ENCODE results near the gene DBR1. TPM values are rescaled to one million over a fixed set of nuclear protein-coding genes. Genes with fewer than 3 reads are reported as not detected.

Gene DBR1
- total and polyA plus RNA-seq, 2 experiments from 2014 or later, result 9.7 to 17.2 TPM

DNA sequence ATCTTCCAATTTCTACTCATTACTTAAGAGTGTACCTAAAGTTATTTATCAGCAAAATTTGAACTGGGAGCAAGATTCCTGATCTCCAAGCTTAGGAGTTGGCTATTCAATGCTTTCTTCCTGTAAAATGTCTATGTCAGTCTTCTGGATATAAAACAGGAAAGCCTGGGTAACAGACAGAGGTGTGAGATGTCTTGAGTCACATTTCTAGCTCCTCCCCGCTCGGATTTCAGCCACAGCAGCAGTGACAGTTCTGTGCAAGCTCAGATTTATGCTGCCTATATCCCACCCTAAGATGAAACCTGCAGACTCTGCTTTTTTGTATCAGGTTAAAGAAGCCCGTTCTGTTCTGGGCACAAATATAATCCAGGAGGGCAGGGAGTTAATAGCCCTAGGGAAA is 10.3 kb upstream of the DBR1 start:
- H2AFZ ChIP-seq, result no peak overlapping the region
- no peaks in the 10 kb centered on the region for H3K9me2 ChIP-seq (ENCODE audit: insufficient read depth)
- DNase-seq (ENCODE audit: low spot score), result no peak
- Mint-ChIP-seq H3K36me3 (ENCODE audit: low read depth) (peaks cover 4% of the 10 kb centered on the region; the same call in 2 of the 3 replicates), H3K27me3 (ENCODE audit: insufficient read depth, low read depth, poor library complexity) (peaks cover 2% of the 10 kb centered on the region), H3K4me1 (peaks cover 17% of the 10 kb centered on the region), H3K4me3 (no peak overlapping the region), H3K9me3 (no peaks in the 10 kb centered on the region), H3K27ac (no peak overlapping the region)
- ATAC-seq, result no peak
- H3K4me3 ChIP-seq, result no peak overlapping the region
- no peaks in the 10 kb centered on the region for H3K36me3 ChIP-seq (ENCODE audit: insufficient read depth)
- peaks cover 16% of the 10 kb centered on the region for H4K20me1 ChIP-seq (replicated peaks; ENCODE audit: insufficient read depth)
- peaks cover 24% of the 10 kb centered on the region for H3K79me2 ChIP-seq (replicated peaks; ENCODE audit: insufficient read depth)
- H3K4me2 ChIP-seq, result no peak overlapping the region
- TF ChIP-seq, protein P1, sequence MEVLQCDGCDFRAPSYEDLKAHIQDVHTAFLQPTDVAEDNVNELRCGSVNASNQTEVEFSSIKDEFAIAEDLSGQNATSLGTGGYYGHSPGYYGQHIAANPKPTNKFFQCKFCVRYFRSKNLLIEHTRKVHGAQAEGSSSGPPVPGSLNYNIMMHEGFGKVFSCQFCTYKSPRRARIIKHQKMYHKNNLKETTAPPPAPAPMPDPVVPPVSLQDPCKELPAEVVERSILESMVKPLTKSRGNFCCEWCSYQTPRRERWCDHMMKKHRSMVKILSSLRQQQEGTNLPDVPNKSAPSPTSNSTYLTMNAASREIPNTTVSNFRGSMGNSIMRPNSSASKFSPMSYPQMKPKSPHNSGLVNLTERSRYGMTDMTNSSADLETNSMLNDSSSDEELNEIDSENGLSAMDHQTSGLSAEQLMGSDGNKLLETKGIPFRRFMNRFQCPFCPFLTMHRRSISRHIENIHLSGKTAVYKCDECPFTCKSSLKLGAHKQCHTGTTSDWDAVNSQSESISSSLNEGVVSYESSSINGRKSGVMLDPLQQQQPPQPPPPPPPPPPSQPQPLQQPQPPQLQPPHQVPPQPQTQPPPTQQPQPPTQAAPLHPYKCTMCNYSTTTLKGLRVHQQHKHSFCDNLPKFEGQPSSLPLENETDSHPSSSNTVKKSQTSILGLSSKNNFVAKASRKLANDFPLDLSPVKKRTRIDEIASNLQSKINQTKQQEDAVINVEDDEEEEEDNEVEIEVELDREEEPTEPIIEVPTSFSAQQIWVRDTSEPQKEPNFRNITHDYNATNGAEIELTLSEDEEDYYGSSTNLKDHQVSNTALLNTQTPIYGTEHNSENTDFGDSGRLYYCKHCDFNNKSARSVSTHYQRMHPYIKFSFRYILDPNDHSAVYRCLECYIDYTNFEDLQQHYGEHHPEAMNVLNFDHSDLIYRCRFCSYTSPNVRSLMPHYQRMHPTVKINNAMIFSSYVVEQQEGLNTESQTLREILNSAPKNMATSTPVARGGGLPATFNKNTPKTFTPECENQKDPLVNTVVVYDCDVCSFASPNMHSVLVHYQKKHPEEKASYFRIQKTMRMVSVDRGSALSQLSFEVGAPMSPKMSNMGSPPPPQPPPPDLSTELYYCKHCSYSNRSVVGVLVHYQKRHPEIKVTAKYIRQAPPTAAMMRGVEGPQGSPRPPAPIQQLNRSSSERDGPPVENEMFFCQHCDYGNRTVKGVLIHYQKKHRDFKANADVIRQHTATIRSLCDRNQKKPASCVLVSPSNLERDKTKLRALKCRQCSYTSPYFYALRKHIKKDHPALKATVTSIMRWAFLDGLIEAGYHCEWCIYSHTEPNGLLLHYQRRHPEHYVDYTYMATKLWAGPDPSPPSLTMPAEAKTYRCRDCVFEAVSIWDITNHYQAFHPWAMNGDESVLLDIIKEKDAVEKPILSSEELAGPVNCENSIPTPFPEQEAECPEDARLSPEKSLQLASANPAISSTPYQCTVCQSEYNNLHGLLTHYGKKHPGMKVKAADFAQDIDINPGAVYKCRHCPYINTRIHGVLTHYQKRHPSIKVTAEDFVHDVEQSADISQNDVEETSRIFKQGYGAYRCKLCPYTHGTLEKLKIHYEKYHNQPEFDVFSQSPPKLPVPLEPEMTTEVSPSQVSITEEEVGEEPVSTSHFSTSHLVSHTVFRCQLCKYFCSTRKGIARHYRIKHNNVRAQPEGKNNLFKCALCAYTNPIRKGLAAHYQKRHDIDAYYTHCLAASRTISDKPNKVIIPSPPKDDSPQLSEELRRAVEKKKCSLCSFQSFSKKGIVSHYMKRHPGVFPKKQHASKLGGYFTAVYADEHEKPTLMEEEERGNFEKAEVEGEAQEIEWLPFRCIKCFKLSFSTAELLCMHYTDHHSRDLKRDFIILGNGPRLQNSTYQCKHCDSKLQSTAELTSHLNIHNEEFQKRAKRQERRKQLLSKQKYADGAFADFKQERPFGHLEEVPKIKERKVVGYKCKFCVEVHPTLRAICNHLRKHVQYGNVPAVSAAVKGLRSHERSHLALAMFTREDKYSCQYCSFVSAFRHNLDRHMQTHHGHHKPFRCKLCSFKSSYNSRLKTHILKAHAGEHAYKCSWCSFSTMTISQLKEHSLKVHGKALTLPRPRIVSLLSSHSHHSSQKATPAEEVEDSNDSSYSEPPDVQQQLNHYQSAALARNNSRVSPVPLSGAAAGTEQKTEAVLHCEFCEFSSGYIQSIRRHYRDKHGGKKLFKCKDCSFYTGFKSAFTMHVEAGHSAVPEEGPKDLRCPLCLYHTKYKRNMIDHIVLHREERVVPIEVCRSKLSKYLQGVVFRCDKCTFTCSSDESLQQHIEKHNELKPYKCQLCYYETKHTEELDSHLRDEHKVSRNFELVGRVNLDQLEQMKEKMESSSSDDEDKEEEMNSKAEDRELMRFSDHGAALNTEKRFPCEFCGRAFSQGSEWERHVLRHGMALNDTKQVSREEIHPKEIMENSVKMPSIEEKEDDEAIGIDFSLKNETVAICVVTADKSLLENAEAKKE (CRISPR knock-in tag; IDR thresholded peaks at IDR 0.05), result no peak
- TF ChIP-seq, protein P2, sequence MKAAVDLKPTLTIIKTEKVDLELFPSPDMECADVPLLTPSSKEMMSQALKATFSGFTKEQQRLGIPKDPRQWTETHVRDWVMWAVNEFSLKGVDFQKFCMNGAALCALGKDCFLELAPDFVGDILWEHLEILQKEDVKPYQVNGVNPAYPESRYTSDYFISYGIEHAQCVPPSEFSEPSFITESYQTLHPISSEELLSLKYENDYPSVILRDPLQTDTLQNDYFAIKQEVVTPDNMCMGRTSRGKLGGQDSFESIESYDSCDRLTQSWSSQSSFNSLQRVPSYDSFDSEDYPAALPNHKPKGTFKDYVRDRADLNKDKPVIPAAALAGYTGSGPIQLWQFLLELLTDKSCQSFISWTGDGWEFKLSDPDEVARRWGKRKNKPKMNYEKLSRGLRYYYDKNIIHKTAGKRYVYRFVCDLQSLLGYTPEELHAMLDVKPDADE (IDR thresholded peaks at IDR 0.05), result no peak
- TF ChIP-seq, protein P3, sequence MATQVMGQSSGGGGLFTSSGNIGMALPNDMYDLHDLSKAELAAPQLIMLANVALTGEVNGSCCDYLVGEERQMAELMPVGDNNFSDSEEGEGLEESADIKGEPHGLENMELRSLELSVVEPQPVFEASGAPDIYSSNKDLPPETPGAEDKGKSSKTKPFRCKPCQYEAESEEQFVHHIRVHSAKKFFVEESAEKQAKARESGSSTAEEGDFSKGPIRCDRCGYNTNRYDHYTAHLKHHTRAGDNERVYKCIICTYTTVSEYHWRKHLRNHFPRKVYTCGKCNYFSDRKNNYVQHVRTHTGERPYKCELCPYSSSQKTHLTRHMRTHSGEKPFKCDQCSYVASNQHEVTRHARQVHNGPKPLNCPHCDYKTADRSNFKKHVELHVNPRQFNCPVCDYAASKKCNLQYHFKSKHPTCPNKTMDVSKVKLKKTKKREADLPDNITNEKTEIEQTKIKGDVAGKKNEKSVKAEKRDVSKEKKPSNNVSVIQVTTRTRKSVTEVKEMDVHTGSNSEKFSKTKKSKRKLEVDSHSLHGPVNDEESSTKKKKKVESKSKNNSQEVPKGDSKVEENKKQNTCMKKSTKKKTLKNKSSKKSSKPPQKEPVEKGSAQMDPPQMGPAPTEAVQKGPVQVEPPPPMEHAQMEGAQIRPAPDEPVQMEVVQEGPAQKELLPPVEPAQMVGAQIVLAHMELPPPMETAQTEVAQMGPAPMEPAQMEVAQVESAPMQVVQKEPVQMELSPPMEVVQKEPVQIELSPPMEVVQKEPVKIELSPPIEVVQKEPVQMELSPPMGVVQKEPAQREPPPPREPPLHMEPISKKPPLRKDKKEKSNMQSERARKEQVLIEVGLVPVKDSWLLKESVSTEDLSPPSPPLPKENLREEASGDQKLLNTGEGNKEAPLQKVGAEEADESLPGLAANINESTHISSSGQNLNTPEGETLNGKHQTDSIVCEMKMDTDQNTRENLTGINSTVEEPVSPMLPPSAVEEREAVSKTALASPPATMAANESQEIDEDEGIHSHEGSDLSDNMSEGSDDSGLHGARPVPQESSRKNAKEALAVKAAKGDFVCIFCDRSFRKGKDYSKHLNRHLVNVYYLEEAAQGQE (IDR thresholded peaks at IDR 0.05; ENCODE audit: unreplicated experiment), result no peak
- TF ChIP-seq STAT1 (IDR thresholded peaks at IDR 0.05; ENCODE audit: unreplicated experiment), result no peak
- TF ChIP-seq JUNB (IDR thresholded peaks at IDR 0.05; ENCODE audit: unreplicated experiment), result no peak
- TF ChIP-seq ZNF331 (CRISPR knock-in tag; IDR thresholded peaks at IDR 0.05; ENCODE audit: low read depth), result no peak
- TF ChIP-seq, protein P4, sequence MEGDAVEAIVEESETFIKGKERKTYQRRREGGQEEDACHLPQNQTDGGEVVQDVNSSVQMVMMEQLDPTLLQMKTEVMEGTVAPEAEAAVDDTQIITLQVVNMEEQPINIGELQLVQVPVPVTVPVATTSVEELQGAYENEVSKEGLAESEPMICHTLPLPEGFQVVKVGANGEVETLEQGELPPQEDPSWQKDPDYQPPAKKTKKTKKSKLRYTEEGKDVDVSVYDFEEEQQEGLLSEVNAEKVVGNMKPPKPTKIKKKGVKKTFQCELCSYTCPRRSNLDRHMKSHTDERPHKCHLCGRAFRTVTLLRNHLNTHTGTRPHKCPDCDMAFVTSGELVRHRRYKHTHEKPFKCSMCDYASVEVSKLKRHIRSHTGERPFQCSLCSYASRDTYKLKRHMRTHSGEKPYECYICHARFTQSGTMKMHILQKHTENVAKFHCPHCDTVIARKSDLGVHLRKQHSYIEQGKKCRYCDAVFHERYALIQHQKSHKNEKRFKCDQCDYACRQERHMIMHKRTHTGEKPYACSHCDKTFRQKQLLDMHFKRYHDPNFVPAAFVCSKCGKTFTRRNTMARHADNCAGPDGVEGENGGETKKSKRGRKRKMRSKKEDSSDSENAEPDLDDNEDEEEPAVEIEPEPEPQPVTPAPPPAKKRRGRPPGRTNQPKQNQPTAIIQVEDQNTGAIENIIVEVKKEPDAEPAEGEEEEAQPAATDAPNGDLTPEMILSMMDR (conservative IDR thresholded peaks at IDR 0.05; ENCODE audit: low read depth in 2 of 2), result no peak
- no peak for TF ChIP-seq EZH2phosphoT487 (IDR thresholded peaks at IDR 0.05; ENCODE audit: unreplicated experiment)
- no peaks in the 10 kb centered on the region for H3F3A ChIP-seq (replicated peaks; ENCODE audit: low read depth)
- H3K27me3 ChIP-seq (ENCODE audit: insufficient read depth), result peaks cover 20% of the 10 kb centered on the region
- H3K4me1 ChIP-seq (ENCODE audit: insufficient read depth), result peaks cover 12% of the 10 kb centered on the region
- no peak overlapping the region for H3K27ac ChIP-seq (ENCODE audit: low read depth)
